ENCODE data around the gene DDC.

DDC gene

DNA sequence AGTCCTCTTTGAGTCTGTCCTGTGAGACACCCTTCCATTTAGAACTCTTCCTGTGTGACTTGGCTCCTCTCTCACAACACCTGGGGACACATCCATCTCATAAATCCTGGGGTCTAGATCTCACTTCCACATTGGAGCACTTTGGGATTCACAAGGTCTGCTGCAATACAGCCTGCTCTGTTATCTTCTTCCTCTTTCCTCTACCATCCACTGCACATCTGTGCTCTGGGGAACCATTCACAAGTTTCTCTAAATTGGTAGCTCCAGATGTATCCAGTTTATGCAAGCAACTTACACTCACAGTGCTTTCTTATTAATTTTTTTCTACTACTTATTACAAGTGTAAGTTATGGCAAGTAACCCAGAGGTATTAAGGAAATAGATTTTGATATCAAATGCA lies 109.5 kb downstream of the DDC start:
- TF ChIP-seq FOXM1 (IDR thresholded peaks at IDR 0.05; ENCODE audit: borderline replicate concordance, low read depth) (no peak), TCF12 (IDR thresholded peaks at IDR 0.05; ENCODE audit: low read depth) (no peak), YY1 (IDR thresholded peaks at IDR 0.05; ENCODE audit: low read depth) (no peak), EP300 (IDR thresholded peaks at IDR 0.05; ENCODE audit: borderline replicate concordance) (no peak), CEBPB (IDR thresholded peaks at IDR 0.05) (no peak), EGR1 (IDR thresholded peaks at IDR 0.05) (no peak), ZBTB7A (IDR thresholded peaks at IDR 0.05; ENCODE audit: low read depth) (no peak)

DNA sequence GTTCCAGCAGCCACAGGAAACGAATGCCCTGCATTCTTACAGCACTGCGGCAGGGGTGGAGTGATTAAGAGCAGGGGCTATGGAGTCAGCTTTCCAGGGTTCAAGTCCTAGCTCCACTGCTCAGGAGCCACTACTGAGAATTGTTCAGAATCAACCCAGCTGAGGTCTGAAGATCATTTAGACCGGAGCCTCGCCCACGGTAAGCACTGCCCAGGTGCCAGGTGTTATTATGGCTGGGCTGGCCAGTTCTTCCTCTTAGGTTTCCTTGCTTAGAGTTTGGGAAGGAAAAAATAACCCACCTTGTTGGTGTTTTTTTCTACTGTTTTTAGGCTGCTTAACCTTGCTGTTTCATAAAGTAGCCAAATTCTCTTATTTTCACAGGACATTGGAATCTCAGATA lies 110.2 kb downstream of the DDC start:
- TF ChIP-seq EP300 (IDR thresholded peaks at IDR 0.05; ENCODE audit: borderline replicate concordance) (no peak), CREB1 (IDR thresholded peaks at IDR 0.05; ENCODE audit: low read depth) (no peak), RAD21 (IDR thresholded peaks at IDR 0.05; ENCODE audit: low read depth) (no peak), ZBTB7A (IDR thresholded peaks at IDR 0.05; ENCODE audit: low read depth) (no peak), NFIC (IDR thresholded peaks at IDR 0.05) (no peak), EGR1 (IDR thresholded peaks at IDR 0.05) (no peak), TEAD4 (IDR thresholded peaks at IDR 0.05) (no peak), TCF12 (IDR thresholded peaks at IDR 0.05; ENCODE audit: low read depth) (no peak), TAF1 (IDR thresholded peaks at IDR 0.05; ENCODE audit: low read depth) (no peak), YY1 (IDR thresholded peaks at IDR 0.05; ENCODE audit: low read depth) (no peak)
- TF ChIP-seq, protein P1, sequence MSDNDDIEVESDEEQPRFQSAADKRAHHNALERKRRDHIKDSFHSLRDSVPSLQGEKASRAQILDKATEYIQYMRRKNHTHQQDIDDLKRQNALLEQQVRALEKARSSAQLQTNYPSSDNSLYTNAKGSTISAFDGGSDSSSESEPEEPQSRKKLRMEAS (IDR thresholded peaks at IDR 0.05): no peak
- TF ChIP-seq, protein P2, sequence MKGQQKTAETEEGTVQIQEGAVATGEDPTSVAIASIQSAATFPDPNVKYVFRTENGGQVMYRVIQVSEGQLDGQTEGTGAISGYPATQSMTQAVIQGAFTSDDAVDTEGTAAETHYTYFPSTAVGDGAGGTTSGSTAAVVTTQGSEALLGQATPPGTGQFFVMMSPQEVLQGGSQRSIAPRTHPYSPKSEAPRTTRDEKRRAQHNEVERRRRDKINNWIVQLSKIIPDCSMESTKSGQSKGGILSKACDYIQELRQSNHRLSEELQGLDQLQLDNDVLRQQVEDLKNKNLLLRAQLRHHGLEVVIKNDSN (IDR thresholded peaks at IDR 0.05): no peak
- TF ChIP-seq, protein P3, sequence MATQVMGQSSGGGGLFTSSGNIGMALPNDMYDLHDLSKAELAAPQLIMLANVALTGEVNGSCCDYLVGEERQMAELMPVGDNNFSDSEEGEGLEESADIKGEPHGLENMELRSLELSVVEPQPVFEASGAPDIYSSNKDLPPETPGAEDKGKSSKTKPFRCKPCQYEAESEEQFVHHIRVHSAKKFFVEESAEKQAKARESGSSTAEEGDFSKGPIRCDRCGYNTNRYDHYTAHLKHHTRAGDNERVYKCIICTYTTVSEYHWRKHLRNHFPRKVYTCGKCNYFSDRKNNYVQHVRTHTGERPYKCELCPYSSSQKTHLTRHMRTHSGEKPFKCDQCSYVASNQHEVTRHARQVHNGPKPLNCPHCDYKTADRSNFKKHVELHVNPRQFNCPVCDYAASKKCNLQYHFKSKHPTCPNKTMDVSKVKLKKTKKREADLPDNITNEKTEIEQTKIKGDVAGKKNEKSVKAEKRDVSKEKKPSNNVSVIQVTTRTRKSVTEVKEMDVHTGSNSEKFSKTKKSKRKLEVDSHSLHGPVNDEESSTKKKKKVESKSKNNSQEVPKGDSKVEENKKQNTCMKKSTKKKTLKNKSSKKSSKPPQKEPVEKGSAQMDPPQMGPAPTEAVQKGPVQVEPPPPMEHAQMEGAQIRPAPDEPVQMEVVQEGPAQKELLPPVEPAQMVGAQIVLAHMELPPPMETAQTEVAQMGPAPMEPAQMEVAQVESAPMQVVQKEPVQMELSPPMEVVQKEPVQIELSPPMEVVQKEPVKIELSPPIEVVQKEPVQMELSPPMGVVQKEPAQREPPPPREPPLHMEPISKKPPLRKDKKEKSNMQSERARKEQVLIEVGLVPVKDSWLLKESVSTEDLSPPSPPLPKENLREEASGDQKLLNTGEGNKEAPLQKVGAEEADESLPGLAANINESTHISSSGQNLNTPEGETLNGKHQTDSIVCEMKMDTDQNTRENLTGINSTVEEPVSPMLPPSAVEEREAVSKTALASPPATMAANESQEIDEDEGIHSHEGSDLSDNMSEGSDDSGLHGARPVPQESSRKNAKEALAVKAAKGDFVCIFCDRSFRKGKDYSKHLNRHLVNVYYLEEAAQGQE (IDR thresholded peaks at IDR 0.05; ENCODE audit: low read depth): no peak

DNA sequence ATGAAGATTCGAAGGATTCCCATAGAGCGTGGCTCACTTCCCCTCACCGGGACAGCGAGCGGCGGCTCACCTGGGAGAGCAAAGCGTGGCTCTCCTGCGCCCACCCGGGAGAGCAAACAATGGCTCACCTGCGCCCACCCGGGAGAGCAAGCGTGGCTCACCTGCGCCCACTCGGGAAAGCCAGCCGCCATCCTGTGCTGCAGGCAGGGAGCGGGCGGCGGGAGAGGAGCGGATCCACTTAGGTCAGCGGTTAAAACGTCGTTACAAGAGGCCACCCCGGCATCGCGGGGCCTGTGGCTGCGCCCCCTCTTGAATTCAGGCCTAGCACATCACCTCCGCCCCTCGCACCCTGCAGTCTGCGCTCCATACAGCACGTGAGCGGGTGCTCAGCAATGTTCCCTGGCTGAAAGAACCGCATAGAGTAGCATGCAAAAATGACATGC lies 114.6 kb downstream of the DDC start:
- no peak for TF ChIP-seq EP300 (IDR thresholded peaks at IDR 0.05; ENCODE audit: borderline replicate concordance)
- no peak for TF ChIP-seq TCF12 (IDR thresholded peaks at IDR 0.05; ENCODE audit: low read depth)
- no peak for TF ChIP-seq TAF1 (IDR thresholded peaks at IDR 0.05; ENCODE audit: low read depth)
- no peak for TF ChIP-seq RAD21 (IDR thresholded peaks at IDR 0.05; ENCODE audit: low read depth)
- no peak for TF ChIP-seq ZBTB7A (IDR thresholded peaks at IDR 0.05; ENCODE audit: low read depth)
- TF ChIP-seq, protein P3 (IDR thresholded peaks at IDR 0.05; ENCODE audit: low read depth): no peak
- TF ChIP-seq, protein P1 (IDR thresholded peaks at IDR 0.05): no peak
- TF ChIP-seq FOXM1 (IDR thresholded peaks at IDR 0.05; ENCODE audit: borderline replicate concordance, low read depth): no peak
- TF ChIP-seq TEAD4 (IDR thresholded peaks at IDR 0.05): no peak

- TF ChIP-seq, protein P1 (IDR thresholded peaks at IDR 0.05): peak; percentile 86
- TF ChIP-seq NFIC (IDR thresholded peaks at IDR 0.05) (peak; percentile 92), EGR1 (IDR thresholded peaks at IDR 0.05) (peak; percentile 81), RAD21 (IDR thresholded peaks at IDR 0.05; ENCODE audit: low read depth) (no peak), CEBPB (IDR thresholded peaks at IDR 0.05) (no peak), YY1 (IDR thresholded peaks at IDR 0.05; ENCODE audit: low read depth) (no peak), EP300 (IDR thresholded peaks at IDR 0.05; ENCODE audit: borderline replicate concordance) (peak; percentile 72), TEAD4 (IDR thresholded peaks at IDR 0.05) (peak; percentile 61; the same call in 1 of the 2 replicates), FOXM1 (IDR thresholded peaks at IDR 0.05; ENCODE audit: borderline replicate concordance, low read depth) (no peak), ZBTB7A (IDR thresholded peaks at IDR 0.05; ENCODE audit: low read depth) (peak; percentile 60; the same call in 1 of the 2 replicates), CREB1 (IDR thresholded peaks at IDR 0.05; ENCODE audit: low read depth) (peak; percentile 32; the same call in 1 of the 2 replicates), TCF12 (IDR thresholded peaks at IDR 0.05; ENCODE audit: low read depth) (peak; percentile 69; the same call in 1 of the 2 replicates), TAF1 (IDR thresholded peaks at IDR 0.05; ENCODE audit: low read depth) (peak; percentile 77)
- TF ChIP-seq, protein P2 (IDR thresholded peaks at IDR 0.05): no peak
- TF ChIP-seq, protein P3 (IDR thresholded peaks at IDR 0.05; ENCODE audit: low read depth): no peak
These were observed 115.2 kb downstream of the DDC start, which contains the start of gene FIGNL1 for GRCh38 chr7:50449881-50450589. Gene FIGNL1, minus strand, starts transcription at chr7:50450350. Its CDS starts 3,063 bp downstream, at chr7:50447287.
